Keratinocyte (primary cell): ENCODE measurements around the gene DLG2. TPM values are rescaled to one million over a fixed set of nuclear protein-coding genes. Genes with fewer than 3 reads are reported as not detected.

Experiments used
- DNase-seq: peaks from one replicate; pipeline ENCODE4 v3.0.0-alpha.2; 2011; ENCODE audit warnings: low read depth, missing footprints, low spot score
- FAIRE-seq: peaks from 2 replicates; lab custom pipeline; 2011; peaks lifted over from hg19 to GRCh38; lab: Jason Lieb, UNC
- H2AFZ ChIP-seq: 2 replicates; pipeline ENCODE4 v1.6.0; 2012; ENCODE audit warnings: low read length, control low read depth, inconsistent platforms; ENCODE audit not compliant: control insufficient read depth
- H3K27ac ChIP-seq: 2 replicates; pipeline ENCODE4 v1.5.1; 2011; ENCODE audit warnings: low read length; ENCODE audit not compliant: control insufficient read depth, insufficient read depth
- H3K27me3 ChIP-seq: 3 replicates; pipeline ENCODE4 v1.6.0; 2011; ENCODE audit warnings: low read length; ENCODE audit not compliant: control insufficient read depth, insufficient read depth; ENCODE audit errors: extremely low read depth
- H3K36me3 ChIP-seq, 2 experiments: 2 replicates in 1 of 2; 3 replicates in 1 of 2; pipeline ENCODE4 v1.5.1; 2011; ENCODE audit warnings: low read length in 2 of 2, mild to moderate bottlenecking in 1 of 2; ENCODE audit not compliant: control insufficient read depth in 2 of 2, insufficient read depth in 2 of 2; ENCODE audit errors: extremely low read depth in 1 of 2
- H3K4me1 ChIP-seq: 3 replicates; pipeline ENCODE4 v1.5.1; 2011; ENCODE audit warnings: low read length; ENCODE audit not compliant: control insufficient read depth, insufficient read depth; ENCODE audit errors: extremely low read depth
- H3K4me2 ChIP-seq: 3 replicates; pipeline ENCODE4 v1.6.0; 2011; ENCODE audit warnings: low read depth, low read length; ENCODE audit not compliant: control insufficient read depth, insufficient read depth; ENCODE audit errors: extremely low read depth
- H3K4me3 ChIP-seq, 3 experiments: fragments of 200-600 bp in 1 of 3; sonication (generic) in 1 of 3; 2 replicates in 2 of 3; 3 replicates in 1 of 3; pipeline ENCODE4 v1.5.1; 2011 to 2016; ENCODE audit warnings: low read length in 3 of 3, mild to moderate bottlenecking in 3 of 3, control low read depth in 2 of 3, inconsistent platforms in 1 of 3, low read depth in 1 of 3, mixed read lengths in 1 of 3, mixed run types in 1 of 3, moderate library complexity in 1 of 3; ENCODE audit not compliant: control insufficient read depth in 2 of 3, insufficient read depth in 2 of 3; ENCODE audit errors: extremely low read depth in 1 of 3
- H3K79me2 ChIP-seq: 2 replicates; pipeline ENCODE4 v1.6.0; 2012; ENCODE audit warnings: low read length; ENCODE audit not compliant: control insufficient read depth, insufficient read depth
- H3K9ac ChIP-seq: 3 replicates; pipeline ENCODE4 v1.6.0; 2011; ENCODE audit warnings: low read length; ENCODE audit not compliant: control insufficient read depth, insufficient read depth; ENCODE audit errors: extremely low read depth
- H3K9me1 ChIP-seq: 3 replicates; pipeline ENCODE4 v1.6.0; 2011; ENCODE audit warnings: low read length; ENCODE audit not compliant: control insufficient read depth, insufficient read depth; ENCODE audit errors: extremely low read depth
- H3K9me3 ChIP-seq: 2 replicates; pipeline ENCODE4 v1.5.1; 2012; ENCODE audit warnings: low read depth, low read length; ENCODE audit not compliant: control insufficient read depth
- H4K20me1 ChIP-seq: 3 replicates; pipeline ENCODE4 v1.6.0; 2011; ENCODE audit warnings: low read length; ENCODE audit not compliant: control insufficient read depth, insufficient read depth; ENCODE audit errors: extremely low read depth
- EZH2 ChIP-seq: IDR thresholded peaks from one replicate; pipeline ENCODE4 v1.6.1; 2012; ENCODE audit warnings: inconsistent platforms, mild to moderate bottlenecking, low read length, moderate library complexity
- dilution Hi-C: fragments of 300-500 bp; cut with MboI; formaldehyde crosslinking; loops from one replicate; pipeline ENCODE4 v1.7.0; 2020; ENCODE audit warnings: low sequenced_read_pairs; ENCODE audit not compliant: extremely low pct_ligation_motif_present
- polyA plus RNA-seq, 5 experiments: library from polyadenylated mRNA; depleted of rRNA in 3 of 5; stranded (reverse) in 3 of 5; stranded (forward) in 1 of 5; unstranded in 1 of 5; fragments of >200 nt; gene quantifications; 1 replicate in 1 of 5; 2 replicates in 3 of 5; 3 replicates in 1 of 5; pipeline versions ENCODE4 v1.2.1 to v1.2.3, GENCODE V29; 2011 to 2012; ENCODE audit warnings: missing spikeins in 2 of 5, low read depth in 1 of 5, low replicate concordance in 1 of 5
- TF ChIP-seq, protein P1 (sequence below), 3 experiments: IDR thresholded peaks in 1 of 3; conservative IDR thresholded peaks in 1 of 3; optimal IDR thresholded peaks in 1 of 3; 2 replicates in 2 of 3; 3 replicates in 1 of 3; pipeline versions ENCODE3 to v1.5.1; 2011; ENCODE audit warnings: low read length in 3 of 3, mild to moderate bottlenecking in 3 of 3, moderate library complexity in 2 of 3, control low read depth in 1 of 3, inconsistent platforms in 1 of 3; ENCODE audit not compliant: insufficient read depth in 2 of 3; ENCODE audit errors: extremely low read depth in 1 of 3

Gene DLG2
- polyA plus RNA-seq, 1 donor (not counting 4 experiments of a cell fraction or from before 2014, with no cell fraction given), result 0.55 TPM

DNA sequence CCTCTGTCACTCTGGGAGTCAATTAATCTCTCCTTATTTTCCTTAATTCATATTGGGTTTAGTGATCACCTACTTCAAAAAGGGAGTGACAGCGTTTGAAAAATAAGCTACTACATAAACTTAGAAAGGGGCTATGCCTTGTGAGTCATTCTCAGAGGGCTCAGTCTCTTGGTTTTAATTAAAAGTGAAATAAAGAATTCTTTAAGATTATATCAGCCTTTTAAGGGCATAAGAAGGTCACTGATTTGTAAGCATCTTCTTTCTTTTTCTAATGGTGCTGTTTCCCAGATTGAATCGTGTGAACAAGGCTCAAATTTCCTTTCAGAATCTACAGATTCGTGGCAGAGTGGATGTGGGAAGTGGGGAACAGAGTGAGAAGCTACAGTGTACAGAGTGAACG, 1704.8 kb downstream of the DLG2 start:
- Histone ChIP-seq H3K4me2 (no peak overlapping the region), H3K9me1 (no peaks in the 10 kb centered on the region), H2AFZ (no peak overlapping the region), H3K9me3 (no peaks in the 10 kb centered on the region), H3K27me3 (no peaks in the 10 kb centered on the region), H3K4me3 (no peak overlapping the region), H4K20me1 (no peaks in the 10 kb centered on the region), H3K27ac (no peak overlapping the region), H3K36me3 (no peaks in the 10 kb centered on the region), H3K9ac (no peak overlapping the region), H3K4me1 (no peaks in the 10 kb centered on the region), H3K79me2 (no peaks in the 10 kb centered on the region)
- no peak for TF ChIP-seq EZH2
- DNase-seq, result no peak
- dilution Hi-C loops, result no loop called here
- no peak for FAIRE-seq

DNA sequence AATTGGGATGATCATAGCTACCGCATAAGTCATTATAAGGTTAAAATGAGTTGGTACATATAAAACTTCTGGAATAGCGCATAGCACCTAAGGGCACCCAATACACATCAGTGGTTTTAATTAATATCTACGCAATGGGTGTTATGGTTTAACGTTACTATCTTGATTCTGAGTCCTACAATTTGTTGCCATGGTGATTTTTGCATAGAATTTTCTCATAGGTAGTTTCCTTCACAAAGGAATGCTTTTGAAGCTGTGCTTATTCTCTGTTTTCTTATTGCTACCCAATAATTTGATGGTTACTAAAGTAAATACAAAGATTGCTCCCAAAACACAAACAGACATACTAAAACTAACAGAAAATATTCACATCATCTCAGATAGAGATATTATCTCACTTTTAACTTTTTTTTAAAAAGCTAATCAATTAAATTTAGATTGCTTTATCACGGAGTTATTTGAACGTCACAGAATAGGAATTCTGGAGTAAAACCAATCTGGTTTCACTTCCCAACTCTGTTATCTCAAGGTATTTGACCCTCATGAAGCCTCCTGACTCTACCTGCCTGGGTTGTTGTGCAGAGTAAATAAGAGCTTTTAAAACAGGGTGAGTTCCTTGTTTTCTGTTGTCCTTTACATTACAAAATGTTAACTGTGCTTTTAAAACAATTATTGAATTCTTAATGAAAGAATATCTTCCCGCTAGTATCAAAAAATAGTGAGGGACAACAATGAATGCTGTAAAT, 1705.5 kb downstream of the DLG2 start:
- no peak overlapping the region for H3K27ac ChIP-seq
- H3K79me2 ChIP-seq, result no peaks in the 10 kb centered on the region
- H3K4me2 ChIP-seq, result no peak overlapping the region
- TF ChIP-seq, protein P1, sequence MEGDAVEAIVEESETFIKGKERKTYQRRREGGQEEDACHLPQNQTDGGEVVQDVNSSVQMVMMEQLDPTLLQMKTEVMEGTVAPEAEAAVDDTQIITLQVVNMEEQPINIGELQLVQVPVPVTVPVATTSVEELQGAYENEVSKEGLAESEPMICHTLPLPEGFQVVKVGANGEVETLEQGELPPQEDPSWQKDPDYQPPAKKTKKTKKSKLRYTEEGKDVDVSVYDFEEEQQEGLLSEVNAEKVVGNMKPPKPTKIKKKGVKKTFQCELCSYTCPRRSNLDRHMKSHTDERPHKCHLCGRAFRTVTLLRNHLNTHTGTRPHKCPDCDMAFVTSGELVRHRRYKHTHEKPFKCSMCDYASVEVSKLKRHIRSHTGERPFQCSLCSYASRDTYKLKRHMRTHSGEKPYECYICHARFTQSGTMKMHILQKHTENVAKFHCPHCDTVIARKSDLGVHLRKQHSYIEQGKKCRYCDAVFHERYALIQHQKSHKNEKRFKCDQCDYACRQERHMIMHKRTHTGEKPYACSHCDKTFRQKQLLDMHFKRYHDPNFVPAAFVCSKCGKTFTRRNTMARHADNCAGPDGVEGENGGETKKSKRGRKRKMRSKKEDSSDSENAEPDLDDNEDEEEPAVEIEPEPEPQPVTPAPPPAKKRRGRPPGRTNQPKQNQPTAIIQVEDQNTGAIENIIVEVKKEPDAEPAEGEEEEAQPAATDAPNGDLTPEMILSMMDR (optimal IDR thresholded peaks at IDR 0.05 in 1 of 3, IDR thresholded peaks at IDR 0.05 in 1 of 3, conservative IDR thresholded peaks at IDR 0.05 in 1 of 3; ENCODE audit: extremely low read depth in 1 of 3, insufficient read depth in 2 of 3, low read length in 3 of 3), result no peak
- no peak for TF ChIP-seq EZH2
- dilution Hi-C loops, result no loop called here
- DNase-seq, result no peak
- no peaks in the 10 kb centered on the region for H3K36me3 ChIP-seq
- no peaks in the 10 kb centered on the region for H4K20me1 ChIP-seq
- FAIRE-seq, result no peak
- H3K9me1 ChIP-seq, result no peaks in the 10 kb centered on the region
- no peak overlapping the region for H3K9ac ChIP-seq
- H3K27me3 ChIP-seq, result no peaks in the 10 kb centered on the region
- no peaks in the 10 kb centered on the region for H3K4me1 ChIP-seq
- no peak overlapping the region for H3K4me3 ChIP-seq
- no peaks in the 10 kb centered on the region for H3K9me3 ChIP-seq
- no peak overlapping the region for H2AFZ ChIP-seq

DNA sequence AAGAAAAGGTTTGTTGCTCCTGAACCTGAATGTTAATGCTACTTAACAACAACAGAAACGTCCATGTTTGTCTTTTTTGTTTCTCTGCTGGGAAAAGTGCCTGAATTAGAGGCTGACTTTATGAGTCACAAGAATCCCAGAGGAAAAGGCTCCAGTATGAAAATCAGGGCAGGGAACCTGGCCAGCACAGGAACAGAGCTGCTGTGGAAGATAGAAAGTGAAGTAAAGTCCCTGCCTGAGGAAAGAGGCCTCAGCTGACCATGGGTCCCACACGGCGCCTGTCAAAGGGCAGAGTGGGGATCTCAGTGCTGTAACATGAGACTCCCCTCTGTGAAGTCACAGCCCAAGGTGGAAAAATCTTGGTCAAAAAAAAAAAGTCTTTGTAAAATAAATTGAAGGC, 1708.7 kb downstream of the DLG2 start:
- FAIRE-seq (no peak), DNase-seq (no peak)
- no peak overlapping the region for H3K9ac ChIP-seq
- dilution Hi-C loops, result no loop called here
- H4K20me1 ChIP-seq, result no peaks in the 10 kb centered on the region
- H3K9me1 ChIP-seq, result no peaks in the 10 kb centered on the region
- no peaks in the 10 kb centered on the region for H3K79me2 ChIP-seq
- no peaks in the 10 kb centered on the region for H3K4me1 ChIP-seq
- H3K9me3 ChIP-seq, result no peaks in the 10 kb centered on the region
- H3K4me2 ChIP-seq, result no peak overlapping the region
- H3K4me3 ChIP-seq, result no peak overlapping the region
- H3K27me3 ChIP-seq, result no peaks in the 10 kb centered on the region
- no peaks in the 10 kb centered on the region for H3K36me3 ChIP-seq
- H3K27ac ChIP-seq, result no peak overlapping the region
- TF ChIP-seq EZH2, result no peak
- TF ChIP-seq, protein P1 (optimal IDR thresholded peaks at IDR 0.05 in 1 of 3, IDR thresholded peaks at IDR 0.05 in 1 of 3, conservative IDR thresholded peaks at IDR 0.05 in 1 of 3; ENCODE audit: extremely low read depth in 1 of 3, insufficient read depth in 2 of 3, low read length in 3 of 3), result no peak
- H2AFZ ChIP-seq, result no peak overlapping the region
